ENCODE measurements around the gene CCDC188.

CCDC188 gene

GRCh38 chr22:20150381-20151275, at the start of gene CCDC188:
Gene CCDC188, minus strand, starts transcription at chr22:20151055. Its CDS starts 69 bp downstream, at chr22:20150986.
- FAIRE-seq (no peak), DNase-seq (ENCODE audit: insufficient read length, low spot score) (no peak)
- TF ChIP-seq POLR2A (IDR thresholded peaks at IDR 0.05; ENCODE audit: low read depth, low read length), result no peak

DNA sequence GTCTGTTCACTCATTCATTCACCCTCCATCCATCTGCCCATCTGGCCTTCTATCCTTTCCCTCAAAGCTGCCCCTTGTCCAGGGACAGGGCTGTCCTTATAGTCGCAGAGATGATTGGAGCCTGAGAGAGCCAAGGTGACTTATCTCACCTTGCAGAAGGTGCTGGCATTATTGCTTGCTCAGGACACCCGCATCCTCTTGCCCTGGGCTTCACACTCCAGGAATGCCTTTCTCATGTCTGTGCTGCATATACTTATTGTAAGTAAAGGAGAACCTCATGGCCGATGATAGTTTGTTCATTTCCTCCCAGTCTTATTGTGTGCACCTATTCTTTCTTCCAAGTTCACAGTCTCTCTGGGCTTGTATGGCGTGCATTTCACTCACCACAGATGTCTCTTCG, 49.1 kb upstream of the CCDC188 start:
- FAIRE-seq (no peak), DNase-seq (ENCODE audit: insufficient read length, low spot score) (no peak)
- no peak for TF ChIP-seq POLR2A (IDR thresholded peaks at IDR 0.05; ENCODE audit: low read depth, low read length)

DNA sequence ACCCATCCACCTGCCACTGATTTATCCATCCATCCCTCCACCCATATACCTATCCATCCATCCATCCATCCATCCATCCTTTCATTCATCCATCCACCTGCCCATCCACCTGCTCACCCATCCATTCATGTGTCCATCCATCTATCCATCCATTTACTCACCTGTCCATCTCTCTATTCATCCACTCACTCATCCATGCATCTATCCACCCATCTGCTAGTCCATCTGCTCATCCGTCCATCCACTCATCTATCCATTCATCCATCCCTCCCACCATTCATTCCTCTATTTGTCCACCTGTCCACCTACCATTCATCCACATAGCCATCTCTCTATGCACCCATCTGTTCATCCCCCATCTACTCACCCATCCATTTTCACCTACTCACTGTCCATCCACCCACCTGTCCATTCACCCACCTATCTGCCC, 48.6 kb upstream of the CCDC188 start:
- TF ChIP-seq POLR2A (IDR thresholded peaks at IDR 0.05; ENCODE audit: low read depth, low read length), result no peak
- DNase-seq (ENCODE audit: insufficient read length, low spot score) (no peak), FAIRE-seq (no peak)

- DNase-seq (ENCODE audit: insufficient read length, low spot score) (no peak), FAIRE-seq (no peak)
- TF ChIP-seq POLR2A (IDR thresholded peaks at IDR 0.05; ENCODE audit: low read depth, low read length), result no peak
Observed at GRCh38 chr22:20198557-20199319, 47.9 kb upstream of the CCDC188 start.

DNA sequence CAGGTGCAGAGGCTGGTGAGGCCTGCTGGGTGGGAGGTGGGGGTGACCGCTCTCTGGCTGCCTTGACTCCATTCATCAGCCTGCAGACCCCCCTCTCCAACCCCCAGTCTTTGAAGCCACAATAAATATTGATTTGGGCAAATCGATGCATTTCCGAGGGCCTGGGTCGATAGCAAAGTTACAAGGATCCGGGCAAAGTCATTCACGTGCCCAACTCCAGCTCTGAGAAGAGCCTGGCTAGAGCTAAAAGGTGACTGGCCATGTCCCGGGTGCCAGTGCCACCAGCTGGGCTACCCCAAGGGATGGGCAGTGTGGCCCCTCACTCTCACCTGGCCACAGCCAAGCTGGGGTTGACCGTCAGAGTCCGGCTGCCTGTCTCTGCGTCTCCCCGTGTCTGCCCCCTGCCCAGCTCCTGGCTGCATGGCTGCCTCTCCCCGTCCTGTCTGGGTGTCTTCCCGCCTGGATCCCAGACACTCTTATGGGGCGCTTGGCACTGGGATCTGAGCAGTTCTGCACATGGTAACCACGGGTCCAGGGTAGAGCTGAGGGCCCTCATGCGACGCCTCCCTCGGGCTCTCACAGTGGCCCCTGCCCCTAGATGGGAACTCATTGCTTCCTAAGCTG, 46.7 kb upstream of the CCDC188 start:
- no peak for TF ChIP-seq POLR2A (IDR thresholded peaks at IDR 0.05; ENCODE audit: low read depth, low read length)
- FAIRE-seq (no peak), DNase-seq (ENCODE audit: insufficient read length, low spot score) (no peak)

DNA sequence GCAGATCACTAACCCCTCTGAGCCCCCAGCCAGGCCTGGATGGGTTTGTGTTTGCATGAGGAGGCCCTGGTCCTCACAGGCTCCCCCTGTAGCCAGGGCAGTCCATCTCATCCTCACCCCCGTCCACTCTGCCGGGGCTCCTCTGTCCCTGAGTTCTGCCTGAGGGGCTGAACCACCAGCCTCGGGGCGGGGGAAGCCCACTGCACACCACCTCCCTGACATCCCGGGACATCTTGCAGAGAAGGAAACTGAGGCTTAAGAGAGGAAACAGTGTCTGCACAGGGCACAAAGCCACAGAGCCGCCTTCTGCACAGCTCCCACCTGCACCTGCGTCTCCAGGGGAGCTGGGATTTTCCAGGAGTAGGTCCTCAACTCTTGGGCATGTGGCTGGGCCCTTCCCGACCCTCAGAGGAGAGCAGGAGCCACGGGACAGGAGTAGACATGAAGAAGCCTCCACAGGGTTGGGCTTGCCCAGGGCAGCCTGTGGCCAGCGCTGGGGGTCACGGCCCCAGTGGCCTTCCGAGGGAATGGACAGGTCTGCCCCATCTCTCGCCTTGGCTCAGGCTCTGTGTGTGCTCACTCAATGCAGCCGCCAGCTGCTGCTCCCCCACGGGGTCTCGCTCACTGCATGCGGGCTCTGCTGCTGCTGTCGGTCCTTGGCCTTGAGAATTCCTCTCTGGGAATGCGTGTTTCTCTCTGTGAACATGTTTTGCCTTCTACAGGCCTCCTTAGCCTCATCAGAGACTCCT, 45.4 kb upstream of the CCDC188 start:
- FAIRE-seq, result no peak
- DNase-seq (ENCODE audit: insufficient read length, low spot score), result no peak
- TF ChIP-seq POLR2A (IDR thresholded peaks at IDR 0.05; ENCODE audit: low read depth, low read length), result no peak

- no peak for DNase-seq (ENCODE audit: insufficient read length, low spot score)
- TF ChIP-seq POLR2A (IDR thresholded peaks at IDR 0.05; ENCODE audit: low read depth, low read length), result no peak
- no peak for FAIRE-seq
Observed at GRCh38 chr22:20194681-20195593, 44.1 kb upstream of the CCDC188 start.

GRCh38 chr22:20193761-20194494, 43.1 kb upstream of the CCDC188 start:
- FAIRE-seq, result no peak
- no peak for DNase-seq (ENCODE audit: insufficient read length, low spot score)
- no peak for TF ChIP-seq POLR2A (IDR thresholded peaks at IDR 0.05; ENCODE audit: low read depth, low read length)

- no peak for FAIRE-seq
- no peak for TF ChIP-seq POLR2A (IDR thresholded peaks at IDR 0.05; ENCODE audit: low read depth, low read length)
- DNase-seq (ENCODE audit: insufficient read length, low spot score), result no peak
Observed at GRCh38 chr22:20192972-20193760, 42.3 kb upstream of the CCDC188 start.

DNA sequence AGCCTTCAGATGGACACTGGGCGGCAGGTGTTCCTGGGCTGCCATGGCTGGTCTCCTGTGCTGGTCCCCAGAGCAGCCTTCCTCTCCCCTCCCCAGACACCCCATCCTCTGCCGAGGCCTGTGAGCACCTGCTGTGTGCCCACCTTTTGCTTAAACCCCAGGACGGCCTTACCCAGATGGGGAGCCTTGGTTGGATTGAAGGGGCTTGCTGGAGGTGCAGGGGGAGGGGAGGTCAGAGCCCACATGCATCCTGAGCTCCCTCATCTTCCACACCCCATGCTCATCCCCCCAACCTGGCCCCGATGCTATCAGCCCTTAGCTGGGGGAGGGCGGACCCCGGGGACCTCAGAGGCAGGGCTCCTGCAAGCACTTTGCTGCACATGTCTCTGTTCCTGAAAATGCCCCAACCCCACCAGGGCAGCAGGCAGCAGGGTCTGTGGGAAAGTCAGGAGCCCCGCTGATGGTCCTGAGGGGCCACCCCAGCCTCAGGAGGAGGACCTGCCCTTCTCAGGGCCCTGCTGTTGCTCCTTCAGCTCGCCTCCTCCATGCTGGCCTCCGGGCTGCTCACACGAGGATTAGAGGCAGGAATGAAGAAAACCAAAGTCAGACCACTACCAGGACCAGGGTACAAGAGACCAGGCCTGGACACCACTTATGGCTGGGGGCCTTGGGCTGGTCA, 41.6 kb upstream of the CCDC188 start:
- TF ChIP-seq POLR2A (IDR thresholded peaks at IDR 0.05; ENCODE audit: low read depth, low read length), result no peak
- DNase-seq (ENCODE audit: insufficient read length, low spot score) (no peak), FAIRE-seq (no peak)

- TF ChIP-seq POLR2A (IDR thresholded peaks at IDR 0.05; ENCODE audit: low read depth, low read length), result no peak
- DNase-seq (ENCODE audit: insufficient read length, low spot score) (no peak), FAIRE-seq (no peak)
Observed at GRCh38 chr22:20191803-20192202, 40.9 kb upstream of the CCDC188 start.
